ENCODE data around the gene SLC9A3. TPM values are rescaled to one million over a fixed set of nuclear protein-coding genes. Genes with fewer than 3 reads are reported as not detected.

The SLC9A3 gene
- total and polyA plus RNA-seq, 2 donors, result 2.1 to 2.8 TPM

Small RNA genes lying within 50 kb of the gene (small RNA-seq; reads per million reads assigned to genes)
- gene MIR4456, result not detected

Other genes starting within 250 kb of the SLC9A3 start
- 6.7 TPM for gene AHRR, start 202.7 kb downstream of the SLC9A3 start, total RNA-seq
- 6.5 TPM for gene AHRR, start 202.7 kb downstream of the SLC9A3 start, polyA plus RNA-seq
- 31.7 TPM for gene EXOC3, start 81.3 kb downstream of the SLC9A3 start, total RNA-seq
- gene EXOC3, start 81.3 kb downstream of the SLC9A3 start, polyA plus RNA-seq, result 61.4 TPM
- 5.7 TPM for gene CEP72, start 87.9 kb upstream of the SLC9A3 start, total RNA-seq
- gene CEP72, start 87.9 kb upstream of the SLC9A3 start, polyA plus RNA-seq, result 3.6 TPM
- 4.1 TPM for gene TPPP, start 168.9 kb upstream of the SLC9A3 start, total RNA-seq
- 17.5 TPM for gene TPPP, start 168.9 kb upstream of the SLC9A3 start, polyA plus RNA-seq